Jurkat, Clone E6-1 (cell line): Measurements from ENCODE around the gene CTSK.

ENCODE experiments used
- DNase-seq: peaks from one replicate; pipeline ENCODE4 v3.0.0-alpha.2; 2011; ENCODE audit warnings: low read depth, low spot score
- H3K4me3 ChIP-seq: 2 replicates; pipeline ENCODE4 v1.5.1; 2011; ENCODE audit warnings: mild to moderate bottlenecking, low read length, control low read depth, moderate library complexity

Gene CTSK

GRCh38 chr1:150765296-150765976 is 42.6 kb downstream of the CTSK start, which contains the start of gene CTSS:
Gene CTSS, minus strand, starts transcription at chr1:150765778. Its CDS starts 1,015 bp downstream, at chr1:150764763.
- H3K4me3 ChIP-seq, result no peak within 1 kb of the TSS
- no peak for DNase-seq

- no peak for DNase-seq
- H3K4me3 ChIP-seq, result no peak overlapping the region
Observed at GRCh38 chr1:150764617-150765101, 43.4 kb downstream of the CTSK start.

- DNase-seq, result no peak
- H3K4me3 ChIP-seq, result no peak overlapping the region
Observed at GRCh38 chr1:150763018-150763417, 45.0 kb downstream of the CTSK start.

- DNase-seq, result no peak
- no peak overlapping the region for H3K4me3 ChIP-seq
Observed at GRCh38 chr1:150762552-150762951, 45.5 kb downstream of the CTSK start.

GRCh38 chr1:150761801-150762200 is 46.3 kb downstream of the CTSK start:
- no peak overlapping the region for H3K4me3 ChIP-seq
- no peak for DNase-seq

- no peak for DNase-seq
- no peak overlapping the region for H3K4me3 ChIP-seq
Observed at GRCh38 chr1:150760013-150760412, 48.0 kb downstream of the CTSK start.

GRCh38 chr1:150753416-150753815 is 54.6 kb downstream of the CTSK start:
- DNase-seq, result no peak
- H3K4me3 ChIP-seq, result no peak overlapping the region

GRCh38 chr1:150751443-150751842 is 56.6 kb downstream of the CTSK start:
- no peak overlapping the region for H3K4me3 ChIP-seq
- DNase-seq, result no peak

GRCh38 chr1:150749720-150750311 is 58.2 kb downstream of the CTSK start:
- DNase-seq, result no peak
- H3K4me3 ChIP-seq, result no peak overlapping the region

- DNase-seq, result no peak
Observed at GRCh38 chr1:150748878-150749719, 59.0 kb downstream of the CTSK start.

More at GRCh38 chr1:150748878-150749719, 59.0 kb downstream of the CTSK start:
- no peak overlapping the region for H3K4me3 ChIP-seq
